HTR-8/SVneo (cell line): ENCODE measurements around the gene KAT2B.

ENCODE experiments used
- DNase-seq: peaks from one replicate; pipeline ENCODE4 v3.0.0; 2011; ENCODE audit warnings: low spot score, mixed read lengths; ENCODE audit not compliant: insufficient read length
- FAIRE-seq: peaks from 2 replicates; lab custom pipeline; 2011; peaks lifted over from hg19 to GRCh38; lab: Jason Lieb, UNC

KAT2B gene

DNA sequence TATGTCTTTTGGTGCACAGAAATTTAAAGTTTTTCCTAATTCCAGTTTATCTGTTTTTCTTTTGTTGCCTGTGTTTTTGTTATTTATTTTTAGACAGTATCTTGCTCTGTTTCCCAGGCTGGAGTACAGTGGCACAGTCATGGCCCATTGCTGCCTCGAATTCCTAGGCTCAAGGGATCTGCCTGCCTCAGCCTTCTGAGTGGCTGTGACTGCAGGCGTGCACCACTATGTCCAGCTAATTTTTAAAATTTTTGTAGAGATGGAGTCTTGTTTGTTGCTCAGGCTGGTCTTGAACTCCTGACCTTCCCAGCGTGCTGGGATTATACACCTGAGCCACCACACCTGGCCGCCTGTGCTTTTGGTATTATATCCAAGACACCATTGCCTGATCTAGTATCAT lies 22.8 kb downstream of the KAT2B start:
- FAIRE-seq (no peak), DNase-seq (no peak)

GRCh38 chr3:20064387-20064786 lies 24.1 kb downstream of the KAT2B start:
- FAIRE-seq (no peak), DNase-seq (no peak)

GRCh38 chr3:20064796-20065564 lies 24.7 kb downstream of the KAT2B start:
- no peak for DNase-seq

DNA sequence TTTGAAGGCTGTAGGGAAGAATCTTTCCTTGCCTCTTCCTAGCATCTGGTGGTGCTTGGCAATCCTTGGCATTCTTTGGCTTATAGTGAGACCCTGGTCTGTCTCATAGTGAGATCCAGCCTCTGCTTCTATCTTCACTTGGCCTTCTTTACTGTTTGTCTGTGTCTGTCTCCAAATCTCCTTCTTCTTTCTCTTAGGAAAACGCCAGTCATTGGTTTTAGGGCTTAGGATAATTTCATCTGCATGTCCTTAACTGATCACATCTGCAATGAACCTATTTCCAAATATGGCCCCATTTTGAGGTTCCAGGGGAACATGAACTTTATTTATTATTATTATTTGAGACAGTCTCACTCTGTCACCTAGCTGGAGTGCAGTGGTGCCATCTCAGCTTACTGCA lies 25.8 kb downstream of the KAT2B start:
- FAIRE-seq (no peak), DNase-seq (no peak)

More at GRCh38 chr3:20064796-20065564, 24.7 kb downstream of the KAT2B start:
- FAIRE-seq = no peak

GRCh38 chr3:20066850-20067617 lies 26.8 kb downstream of the KAT2B start:
- FAIRE-seq = no peak
- peak; percentile 58 for DNase-seq

- DNase-seq (no peak), FAIRE-seq (no peak)
These were observed 28.4 kb downstream of the KAT2B start for GRCh38 chr3:20068512-20069177.

DNA sequence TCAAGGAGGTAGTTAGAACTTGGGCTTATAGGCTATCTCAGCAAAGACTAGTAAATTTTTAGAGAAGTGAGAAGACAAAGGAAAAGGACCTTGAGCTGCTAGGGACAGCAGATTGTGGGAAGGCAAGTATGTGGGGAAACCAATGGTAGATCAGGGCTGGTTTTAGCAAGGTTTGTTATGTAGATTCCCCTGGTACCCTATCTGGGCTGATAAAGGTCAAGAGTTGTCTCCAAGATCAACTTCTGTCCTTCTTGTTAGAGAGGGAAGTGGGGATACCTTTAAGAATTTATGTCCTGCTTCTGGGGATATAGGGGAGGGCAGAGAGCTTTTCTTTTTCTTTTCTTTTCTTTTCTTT lies 28.9 kb downstream of the KAT2B start:
- DNase-seq (no peak), FAIRE-seq (no peak)

- no peak for DNase-seq
These were observed 30.9 kb downstream of the KAT2B start for GRCh38 chr3:20071175-20071574.

GRCh38 chr3:20072422-20072821 lies 32.2 kb downstream of the KAT2B start:
- no peak for FAIRE-seq
- no peak for DNase-seq

More at GRCh38 chr3:20071175-20071574, 30.9 kb downstream of the KAT2B start:
- no peak for FAIRE-seq

GRCh38 chr3:20073068-20073467 lies 32.8 kb downstream of the KAT2B start:
- FAIRE-seq (no peak), DNase-seq (no peak)

- FAIRE-seq = no peak
- DNase-seq = no peak
These were observed 33.4 kb downstream of the KAT2B start for GRCh38 chr3:20073683-20074082.

GRCh38 chr3:20074226-20075063 lies 34.2 kb downstream of the KAT2B start:
- DNase-seq (no peak), FAIRE-seq (no peak)

DNA sequence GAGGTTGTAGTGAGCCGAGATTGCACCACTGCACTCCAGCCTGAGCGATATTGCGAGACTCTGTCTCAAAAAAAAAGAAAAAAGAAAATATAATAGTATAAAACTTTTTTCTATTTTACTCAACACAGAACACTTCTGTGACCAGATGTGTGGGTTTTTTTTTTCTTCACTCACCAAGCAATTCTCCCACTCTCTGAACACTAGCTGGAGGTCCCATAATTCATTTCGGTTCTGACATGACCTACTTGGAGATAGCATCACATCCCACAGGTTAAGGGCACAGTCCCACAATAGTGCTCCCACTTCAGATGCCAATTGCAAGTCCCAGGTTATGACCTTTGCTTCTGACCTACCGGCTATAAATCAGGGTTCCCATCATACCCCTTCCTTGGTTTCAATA lies 35.0 kb downstream of the KAT2B start:
- FAIRE-seq (no peak), DNase-seq (no peak)

GRCh38 chr3:20076296-20076997 lies 36.2 kb downstream of the KAT2B start:
- FAIRE-seq (no peak), DNase-seq (no peak)

GRCh38 chr3:20077068-20077467 lies 36.8 kb downstream of the KAT2B start:
- DNase-seq = no peak
- FAIRE-seq = no peak

DNA sequence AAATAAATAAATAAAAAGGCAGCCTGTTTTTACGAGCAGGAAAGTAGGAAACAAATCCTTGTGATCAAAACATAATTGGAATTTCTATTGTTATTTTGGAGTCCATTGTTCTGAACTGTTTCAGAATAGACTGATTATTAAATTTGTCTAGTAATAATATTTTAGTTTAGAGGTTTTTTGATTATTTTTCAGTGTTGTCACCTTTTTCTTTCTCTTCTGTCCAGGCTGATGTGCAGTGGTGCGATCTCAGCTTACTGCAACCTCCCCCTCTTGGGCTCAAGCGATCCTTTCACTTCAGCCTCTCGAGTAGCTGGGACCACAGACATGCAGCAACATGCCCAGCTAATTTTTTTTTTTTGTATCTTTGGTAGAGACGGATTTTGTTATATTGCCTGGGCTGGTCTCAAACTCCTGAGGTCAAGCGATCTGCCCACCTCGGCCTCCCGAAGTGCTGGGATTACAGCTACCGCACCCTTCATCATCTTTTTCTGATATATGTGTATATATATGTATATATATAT lies 38.0 kb downstream of the KAT2B start:
- no peak for DNase-seq
- FAIRE-seq = no peak

DNA sequence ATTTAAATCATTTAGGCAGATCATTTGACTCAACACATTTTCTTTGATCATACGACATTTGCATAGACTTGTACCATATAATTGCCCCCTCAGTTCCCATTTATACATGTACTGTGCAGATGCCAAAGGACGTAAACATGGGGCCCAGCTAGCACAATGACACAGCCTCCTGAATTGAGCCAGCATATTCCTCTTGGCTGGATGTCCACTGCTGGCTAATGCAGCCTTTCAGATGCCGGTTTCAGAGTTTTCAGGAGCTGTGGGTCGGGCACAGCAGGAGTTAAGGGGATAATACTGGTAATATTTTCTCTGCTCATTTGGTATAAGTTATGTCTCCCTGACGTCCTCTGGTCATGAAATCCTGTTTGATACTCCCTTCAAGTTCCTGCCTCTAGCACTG lies 39.4 kb downstream of the KAT2B start:
- no peak for DNase-seq

DNA sequence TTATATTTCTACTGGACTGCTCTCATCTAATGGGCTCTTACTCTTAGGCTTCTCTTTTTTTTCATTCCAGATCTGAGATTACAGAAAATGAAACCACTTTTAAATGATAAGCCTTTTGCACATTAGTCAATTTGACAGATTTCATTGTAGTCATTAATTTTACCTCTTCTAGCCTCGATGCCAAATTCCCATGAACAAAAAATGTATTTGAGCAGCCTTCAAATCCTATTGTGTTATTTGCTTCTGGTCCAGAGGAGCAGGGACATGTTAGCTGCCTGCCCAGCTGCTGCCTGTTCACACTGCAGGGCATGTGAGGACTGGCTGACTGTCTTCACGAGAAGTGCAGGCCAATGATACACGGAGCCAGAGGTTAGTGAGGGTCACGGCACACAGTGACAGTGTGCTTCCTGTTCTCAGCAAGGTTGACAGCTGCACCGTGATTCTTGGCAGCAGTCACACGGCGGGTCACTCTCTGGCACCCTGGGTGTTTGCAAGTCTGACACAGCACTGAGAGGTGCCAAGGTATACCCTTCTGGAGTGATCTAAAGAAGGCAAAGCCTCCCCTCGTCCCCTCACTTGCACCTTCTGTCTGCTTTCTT lies 40.8 kb downstream of the KAT2B start:
- FAIRE-seq = peak; percentile 36

More for the DNA sequence above, 39.4 kb downstream of the KAT2B start:
- no peak for FAIRE-seq

DNA sequence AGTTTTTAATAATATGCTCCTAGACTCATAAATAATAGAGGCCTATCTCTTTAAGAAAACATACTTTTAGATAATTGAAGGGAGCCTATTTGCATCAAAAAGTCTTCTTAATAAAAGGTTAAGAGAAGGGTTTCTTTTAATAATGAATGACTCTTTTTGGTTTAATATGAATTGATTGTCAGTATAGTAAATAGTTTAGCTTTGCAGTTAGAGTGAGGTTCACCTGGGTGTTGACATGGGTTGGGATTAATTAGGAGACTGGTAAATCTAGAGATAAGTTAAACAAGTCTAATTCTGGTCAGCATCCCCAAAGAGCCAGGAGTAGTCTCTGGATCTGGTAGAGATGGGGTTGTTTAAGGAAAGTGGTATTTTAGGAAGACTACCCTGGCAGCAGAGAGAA lies 43.0 kb downstream of the KAT2B start:
- FAIRE-seq (no peak), DNase-seq (no peak)

More for the DNA sequence above, 40.8 kb downstream of the KAT2B start:
- DNase-seq = peak; percentile 15
